HAP-1 (cell line): ENCODE results near the gene FUNDC1.
A peak's percentile ranks its signal among the peaks of the same experiment; 100 is the strongest.
"Not testable (repeated sequence)": the region's sequence is repeated elsewhere in the genome, so short reads cannot be mapped to it uniquely, and the experiment has no call there.

Source experiments
- DNase-seq, 2 experiments: peaks; one replicate each; pipeline ENCODE4 v3.0.0-alpha.2; 2016 to 2020; ENCODE audit warnings: low spot score in 2 of 2
- H3K27me3 ChIP-seq: fragments of 250-450 bp; sonication (Bioruptor Pico); 2 replicates; pipeline ENCODE4 v1.5.1; 2020; ENCODE audit warnings: low read depth, mild to moderate bottlenecking, moderate library complexity
- H3K36me3 ChIP-seq: fragments of 250-450 bp; sonication (Bioruptor Pico); replicated peaks from 2 replicates; pipeline ENCODE4 v1.5.1; 2020; ENCODE audit warnings: mild to moderate bottlenecking
- H3K4me1 ChIP-seq: fragments of 250-450 bp; sonication (Bioruptor Pico); 2 replicates; pipeline ENCODE4 v1.5.1; 2020; ENCODE audit warnings: mild to moderate bottlenecking
- H3K4me3 ChIP-seq: fragments of 250-450 bp; sonication (Bioruptor Pico); 2 replicates; pipeline ENCODE4 v1.5.1; 2020; ENCODE audit warnings: mild to moderate bottlenecking, moderate library complexity
- H3K9me3 ChIP-seq: fragments of 250-450 bp; sonication (Bioruptor Pico); 2 replicates; pipeline ENCODE4 v1.5.1; 2020; ENCODE audit warnings: mild to moderate bottlenecking, moderate library complexity
- in situ Hi-C: fragments of 300-500 bp; cut with MboI; formaldehyde crosslinking; loops from 3 replicates; pipeline ENCODE4 v1.14.3; 2020; ENCODE audit warnings: low sequenced_read_pairs, inconsistent platforms, mixed read lengths

FUNDC1 gene, protein sequence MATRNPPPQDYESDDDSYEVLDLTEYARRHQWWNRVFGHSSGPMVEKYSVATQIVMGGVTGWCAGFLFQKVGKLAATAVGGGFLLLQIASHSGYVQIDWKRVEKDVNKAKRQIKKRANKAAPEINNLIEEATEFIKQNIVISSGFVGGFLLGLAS

DNA sequence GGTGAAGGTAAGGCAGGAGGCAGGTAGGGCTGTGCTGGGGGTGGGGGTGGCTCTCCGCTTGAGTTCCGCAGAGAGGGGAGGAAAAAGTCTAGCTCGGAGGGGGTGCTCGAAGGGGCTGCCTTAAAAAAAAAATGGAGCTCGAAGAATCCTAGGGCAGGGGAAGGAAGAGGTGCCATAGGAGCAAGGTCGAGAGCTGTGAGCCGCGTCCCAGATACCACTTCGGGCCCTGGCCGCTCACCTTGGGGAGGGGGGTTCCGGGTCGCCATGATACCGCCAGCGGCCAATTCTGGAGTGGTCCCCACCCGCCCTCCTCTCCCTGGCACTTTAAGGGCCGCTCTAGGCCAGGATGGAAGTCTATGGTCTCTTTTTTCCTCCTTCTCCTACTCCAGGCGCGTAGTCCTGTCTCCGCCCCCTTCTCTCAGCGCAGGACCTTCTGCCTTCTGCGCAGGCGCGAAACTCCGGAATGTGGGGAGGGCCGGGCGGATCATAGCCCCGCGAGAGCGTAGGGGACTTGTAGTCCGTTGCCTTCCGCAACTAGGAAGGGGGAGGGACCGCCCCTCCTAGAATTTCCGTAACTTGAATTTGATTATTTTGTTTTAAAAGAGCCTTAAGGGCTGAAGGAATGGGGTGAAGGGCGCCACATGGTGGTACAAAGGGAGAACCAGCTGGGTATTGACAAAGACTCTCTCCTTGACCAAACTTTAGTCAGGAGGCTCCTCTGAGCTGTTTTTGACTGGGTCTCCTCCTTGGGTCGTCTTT lies at the start of gene FUNDC1:
TSS of gene FUNDC1 (minus strand) at position 293 of the 759 bp plus-strand sequence. CDS start at position 266, 27 bp downstream.
- Histone ChIP-seq H3K36me3 (peaks cover 30% of the 10 kb centered on the region), H3K27me3 (no peaks in the 10 kb centered on the region), H3K4me1 (peaks cover 43% of the 10 kb centered on the region), H3K9me3 (no peaks in the 10 kb centered on the region), H3K4me3 (peak within 1 kb of the TSS; percentile 57)
- DNase-seq = peak; percentile 98 to 99
- in situ Hi-C loops = no loop called here

DNA sequence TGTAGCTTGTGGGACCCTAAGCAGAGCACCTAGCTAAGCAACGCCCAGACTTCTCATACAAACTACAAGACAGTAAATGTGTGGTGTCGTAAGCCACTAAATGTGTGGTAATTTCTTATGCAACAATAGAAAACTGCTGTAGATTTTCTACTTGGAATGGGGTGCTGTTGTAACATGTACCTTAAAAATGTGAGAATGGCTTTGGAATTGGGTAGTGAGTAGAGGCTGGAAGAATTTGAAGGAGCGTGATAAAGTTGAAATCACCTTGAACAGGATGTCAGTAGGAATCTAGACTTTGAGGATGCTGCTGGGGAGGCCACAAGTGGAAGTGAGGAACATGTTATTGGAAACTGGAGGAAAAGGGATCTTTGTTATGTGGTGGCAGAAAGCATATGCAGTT lies 43.2 kb upstream of the FUNDC1 start:
- DNase-seq = no peak
- H3K9me3 ChIP-seq = no peaks in the 10 kb centered on the region
- no peaks in the 10 kb centered on the region for H3K27me3 ChIP-seq
- no peaks in the 10 kb centered on the region for H3K4me1 ChIP-seq
- H3K4me3 ChIP-seq = no peak overlapping the region
- H3K36me3 ChIP-seq = no peaks in the 10 kb centered on the region
- in situ Hi-C loops = no loop called here

DNA sequence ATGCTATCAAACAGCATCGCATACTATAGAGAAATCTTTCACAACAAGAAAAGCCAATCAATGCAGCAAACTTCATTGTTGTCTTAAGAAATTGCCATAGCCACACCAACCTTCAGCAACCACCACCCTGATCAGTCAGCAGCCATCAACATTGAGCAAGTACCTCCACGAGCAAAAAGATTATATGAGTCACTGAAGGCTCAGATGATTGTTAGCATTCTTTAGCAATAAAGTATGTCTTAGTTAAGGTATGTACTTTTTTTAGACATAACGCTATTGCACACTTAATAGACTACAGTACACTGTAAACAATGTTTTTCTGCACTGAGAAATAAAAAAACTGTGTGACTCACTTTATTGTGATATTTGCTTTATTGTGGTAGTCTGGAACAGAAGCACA lies 37.8 kb upstream of the FUNDC1 start:
- in situ Hi-C loops = no loop called here
- no peaks in the 10 kb centered on the region for H3K27me3 ChIP-seq

DNA sequence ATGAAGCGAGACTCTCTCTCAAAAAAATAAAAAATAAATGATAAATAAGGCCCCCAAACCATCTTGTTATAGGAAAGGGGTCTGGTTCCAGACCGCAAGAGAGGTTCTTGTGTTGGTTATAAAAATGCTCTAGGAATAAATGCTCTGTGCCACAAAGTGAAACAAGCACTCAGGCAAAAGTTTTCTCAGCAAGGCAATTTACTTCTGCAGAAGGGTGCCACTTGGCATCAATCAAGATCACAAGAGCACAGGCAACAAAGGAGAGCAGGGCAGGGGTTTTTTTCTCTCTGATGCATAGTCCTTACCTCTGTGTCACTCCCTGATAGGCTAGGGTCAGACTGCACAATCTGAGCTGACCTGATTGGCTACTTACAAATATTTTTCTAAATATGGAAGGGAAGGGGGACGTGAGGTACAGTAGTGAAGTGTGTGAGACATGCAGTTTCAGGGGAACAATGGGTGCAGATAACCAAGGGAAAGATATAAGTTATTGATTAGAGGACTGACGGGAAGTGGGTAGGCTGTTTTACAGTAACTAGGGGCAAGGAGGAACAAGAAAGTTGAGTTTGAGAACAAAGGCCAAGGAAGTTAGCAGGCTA lies 29.8 kb upstream of the FUNDC1 start:
- Histone ChIP-seq H3K9me3 (no peaks in the 10 kb centered on the region; the same call in 1 of the 2 replicates), H3K4me3 (no peak overlapping the region), H3K27me3 (no peaks in the 10 kb centered on the region), H3K4me1 (no peaks in the 10 kb centered on the region), H3K36me3 (no peaks in the 10 kb centered on the region)
- no peak for DNase-seq
- in situ Hi-C loops = no loop called here

More for the DNA sequence above, 37.8 kb upstream of the FUNDC1 start:
- H3K4me3 ChIP-seq = no peak overlapping the region
- DNase-seq = no peak
- no peaks in the 10 kb centered on the region for H3K9me3 ChIP-seq
- no peaks in the 10 kb centered on the region for H3K36me3 ChIP-seq
- no peaks in the 10 kb centered on the region for H3K4me1 ChIP-seq

DNA sequence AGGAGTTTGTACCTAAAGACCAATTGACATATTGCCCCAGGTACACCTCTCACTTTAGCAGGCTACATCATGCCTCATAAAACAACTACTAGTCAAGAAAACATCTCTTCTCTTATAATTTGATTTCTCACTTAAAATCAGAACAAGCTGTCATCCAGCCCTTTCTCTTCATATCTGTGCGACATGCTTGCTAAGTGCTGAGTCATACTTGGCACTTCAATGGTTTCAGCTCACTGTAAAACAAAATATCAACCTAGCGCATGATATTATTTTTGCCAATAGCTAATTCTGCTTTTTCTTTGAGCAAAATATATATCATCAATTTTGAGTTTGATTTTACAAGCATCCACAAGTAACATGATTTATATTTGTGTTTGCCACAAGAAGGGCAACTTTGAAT lies 27.9 kb upstream of the FUNDC1 start:
- Histone ChIP-seq H3K4me1 (no peaks in the 10 kb centered on the region), H3K36me3 (no peaks in the 10 kb centered on the region), H3K4me3 (no peak overlapping the region), H3K9me3 (no peaks in the 10 kb centered on the region; the same call in 1 of the 2 replicates), H3K27me3 (no peaks in the 10 kb centered on the region)
- in situ Hi-C loops = no loop called here
- DNase-seq = no peak

DNA sequence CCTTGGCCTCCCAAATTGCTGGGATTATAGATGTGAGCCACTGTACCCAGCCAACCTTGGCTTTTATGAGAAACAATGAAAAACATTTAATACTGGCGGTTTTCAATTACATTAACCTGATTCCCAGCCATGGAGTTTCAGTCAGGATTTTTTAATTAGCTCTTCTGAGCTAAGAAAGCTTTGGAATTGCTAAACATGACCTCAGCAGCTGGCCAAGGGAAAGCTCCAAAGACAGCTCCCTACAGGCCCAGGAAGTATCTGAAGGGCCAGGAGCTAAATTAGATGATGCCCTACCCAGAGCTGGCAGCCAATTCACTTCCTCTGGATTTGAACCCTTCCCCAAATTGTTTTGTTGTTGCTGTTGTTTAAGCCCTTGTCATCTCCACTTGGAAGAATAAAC lies 26.5 kb upstream of the FUNDC1 start:
- no peak for DNase-seq
- in situ Hi-C loops = no loop called here
- Histone ChIP-seq H3K4me3 (no peak overlapping the region), H3K36me3 (no peaks in the 10 kb centered on the region), H3K4me1 (no peaks in the 10 kb centered on the region), H3K9me3 (no peaks in the 10 kb centered on the region; the same call in 1 of the 2 replicates), H3K27me3 (no peaks in the 10 kb centered on the region)

DNA sequence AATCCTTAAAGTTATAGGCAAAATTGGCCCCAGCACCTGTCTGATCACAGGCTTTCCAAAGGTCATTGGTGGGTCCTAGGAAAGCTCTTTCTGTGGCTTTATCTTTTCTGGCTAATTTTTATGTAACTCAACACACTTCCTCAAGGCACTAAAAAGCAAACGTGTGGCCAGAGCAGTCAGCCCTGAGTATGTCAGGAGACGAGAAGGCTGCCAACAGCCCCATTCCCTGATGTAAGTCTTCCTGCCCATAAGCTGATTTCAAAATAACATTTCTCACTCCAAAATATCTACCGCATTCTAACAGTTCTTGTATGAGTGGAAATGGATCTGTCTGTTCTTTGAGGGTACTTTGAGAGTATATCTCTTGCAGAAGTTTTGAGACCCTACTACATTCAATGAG lies 25.5 kb upstream of the FUNDC1 start:
- in situ Hi-C loops = no loop called here
- Histone ChIP-seq H3K36me3 (no peaks in the 10 kb centered on the region), H3K27me3 (no peaks in the 10 kb centered on the region), H3K4me3 (no peak overlapping the region), H3K9me3 (no peaks in the 10 kb centered on the region; the same call in 1 of the 2 replicates), H3K4me1 (no peaks in the 10 kb centered on the region)
- DNase-seq = no peak

DNA sequence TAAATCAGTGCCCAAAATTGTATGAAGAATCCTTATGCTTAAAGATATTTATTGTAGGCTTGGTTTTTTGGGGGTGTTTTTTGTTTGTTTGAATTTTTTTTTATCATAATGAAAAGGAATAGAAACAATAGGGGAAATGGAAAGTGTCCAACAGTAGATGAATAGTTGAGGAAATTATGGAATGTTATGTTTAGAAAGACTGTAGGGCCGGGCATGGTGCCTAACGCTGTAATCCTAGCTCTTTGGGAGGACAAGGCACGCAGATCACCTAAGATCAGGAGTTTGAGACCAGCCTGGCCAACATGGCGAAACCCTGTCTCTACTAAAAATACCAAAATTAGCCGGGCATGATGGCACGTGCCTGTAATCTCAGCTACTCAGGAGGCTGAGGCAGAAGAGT lies 19.2 kb upstream of the FUNDC1 start:
- not testable (repeated sequence) for H3K9me3 ChIP-seq, DNase-seq, H3K27me3 ChIP-seq

DNA sequence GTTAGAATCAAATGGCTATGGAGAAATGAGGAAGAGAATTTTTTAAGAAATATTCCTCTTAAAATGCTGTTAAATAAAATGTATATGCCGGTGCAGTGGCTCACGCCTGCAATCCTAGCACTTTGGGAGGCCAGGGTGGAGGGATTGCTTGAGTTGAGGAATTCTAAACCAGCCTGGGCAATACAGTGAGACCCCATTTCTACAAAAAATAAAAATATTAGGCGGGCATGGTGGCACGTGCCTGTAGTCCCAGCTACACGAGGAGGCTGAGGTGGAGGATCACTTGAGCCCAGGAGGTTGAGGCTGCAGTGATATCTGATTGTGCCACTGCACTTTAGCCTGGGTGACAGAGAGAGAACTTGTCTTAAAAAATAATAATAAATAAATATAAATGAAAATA lies 7.9 kb upstream of the FUNDC1 start:
- no peak for DNase-seq
- in situ Hi-C loops = no loop called here
- Histone ChIP-seq H3K36me3 (no peaks in the 10 kb centered on the region), H3K4me1 (peaks cover 25% of the 10 kb centered on the region), H3K4me3 (no peak overlapping the region), H3K9me3 (no peaks in the 10 kb centered on the region), H3K27me3 (no peaks in the 10 kb centered on the region)

More for the DNA sequence above, 19.2 kb upstream of the FUNDC1 start:
- H3K36me3 ChIP-seq, H3K4me3 ChIP-seq, in situ Hi-C loops, H3K4me1 ChIP-seq: not testable (repeated sequence)

DNA sequence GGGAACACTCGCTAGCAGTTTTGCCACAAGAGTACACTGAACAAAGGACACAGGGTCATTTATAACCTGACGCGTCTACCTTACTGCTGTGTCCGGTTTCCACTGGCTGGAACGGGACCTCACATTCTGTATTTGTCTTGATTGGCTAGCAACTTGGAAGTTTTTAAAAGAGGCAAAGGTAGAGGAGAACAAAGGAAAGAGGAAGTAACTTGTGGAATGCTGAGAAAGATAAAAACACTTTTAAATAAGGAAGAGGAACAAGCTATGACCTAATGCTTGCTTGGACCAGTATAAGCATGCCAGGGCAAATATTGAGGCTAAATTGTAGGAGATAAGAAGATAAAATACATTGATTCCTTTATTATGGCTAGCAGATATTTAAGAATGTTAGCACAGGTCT lies 2.8 kb upstream of the FUNDC1 start:
- H3K36me3 ChIP-seq, H3K27me3 ChIP-seq, in situ Hi-C loops, H3K4me3 ChIP-seq, H3K9me3 ChIP-seq: not testable (repeated sequence)
- DNase-seq = peak in 1 of 2 experiments; percentile 33
- H3K4me1 ChIP-seq = peaks cover 42% of the 10 kb centered on the region

DNA sequence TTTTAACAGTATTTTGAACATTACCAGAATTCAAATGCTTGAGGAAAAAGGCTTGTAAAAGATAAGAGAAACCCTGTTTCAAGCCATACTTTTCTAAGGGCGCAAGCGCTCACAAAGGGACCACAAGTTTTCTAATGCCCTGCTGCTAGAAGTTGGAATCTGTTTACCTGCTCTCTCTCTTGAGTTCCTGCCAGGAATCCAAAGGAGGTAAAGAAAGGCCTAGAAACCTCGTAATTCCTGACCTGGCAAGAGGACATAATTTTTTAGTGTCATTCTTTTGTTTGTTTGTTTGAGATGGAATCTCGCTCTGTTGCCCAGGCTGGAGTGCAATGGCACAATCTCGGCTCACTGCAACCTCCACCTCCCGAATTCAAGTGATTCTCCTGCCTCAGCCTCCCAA lies 1.4 kb upstream of the FUNDC1 start:
- no peak for DNase-seq
- Histone ChIP-seq H3K4me3 (no peak overlapping the region), H3K4me1 (peaks cover 46% of the 10 kb centered on the region), H3K27me3 (no peaks in the 10 kb centered on the region), H3K36me3 (peaks cover 17% of the 10 kb centered on the region), H3K9me3 (no peaks in the 10 kb centered on the region)
- in situ Hi-C loops = no loop called here

DNA sequence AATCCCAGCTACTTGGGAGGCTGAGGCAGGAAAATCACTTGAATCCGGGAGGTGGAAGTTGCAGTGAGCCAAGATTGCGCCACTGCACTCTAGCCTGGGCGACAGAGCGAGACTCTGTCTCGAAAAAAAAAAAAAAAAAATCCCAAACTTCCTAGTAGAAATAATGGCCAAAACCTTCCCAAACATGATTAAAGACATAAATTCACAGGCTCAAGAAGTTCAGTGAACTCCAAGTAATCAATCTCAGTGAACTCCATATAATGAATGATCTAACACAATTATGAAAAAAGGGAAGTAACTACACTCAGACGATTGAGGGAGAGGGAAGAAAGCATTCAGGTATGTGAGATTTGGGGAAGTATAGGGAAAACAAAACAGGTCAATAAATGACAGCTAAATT lies 6.5 kb downstream of the FUNDC1 start:
- in situ Hi-C loops = no loop called here
- Histone ChIP-seq H3K4me3 (no peak overlapping the region), H3K4me1 (peaks cover 11% of the 10 kb centered on the region), H3K36me3 (peaks cover 58% of the 10 kb centered on the region), H3K9me3 (no peaks in the 10 kb centered on the region), H3K27me3 (no peaks in the 10 kb centered on the region)
- DNase-seq = no peak

DNA sequence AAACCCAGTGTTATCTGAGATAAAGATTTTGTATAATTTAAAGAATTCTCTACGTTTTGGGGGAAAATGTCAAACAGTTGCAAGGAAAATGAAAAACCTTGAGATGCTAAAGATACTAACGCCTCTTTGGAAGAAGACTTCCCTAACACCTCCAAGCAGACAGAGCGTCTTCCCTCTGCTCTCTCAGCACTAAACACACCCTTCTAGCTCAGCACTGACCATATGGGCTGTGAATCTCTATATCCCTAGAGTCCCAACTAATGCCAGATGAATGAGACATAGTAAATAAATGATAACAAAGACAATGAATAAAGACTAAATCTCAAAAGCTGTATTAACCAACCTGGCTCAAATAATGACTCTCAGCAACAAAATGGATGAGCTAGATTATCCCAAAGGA lies 13.3 kb downstream of the FUNDC1 start:
- in situ Hi-C loops = no loop called here
- Histone ChIP-seq H3K27me3 (no peaks in the 10 kb centered on the region), H3K36me3 (peaks cover 22% of the 10 kb centered on the region), H3K4me3 (no peak overlapping the region), H3K4me1 (no peaks in the 10 kb centered on the region), H3K9me3 (no peaks in the 10 kb centered on the region)
- no peak for DNase-seq

DNA sequence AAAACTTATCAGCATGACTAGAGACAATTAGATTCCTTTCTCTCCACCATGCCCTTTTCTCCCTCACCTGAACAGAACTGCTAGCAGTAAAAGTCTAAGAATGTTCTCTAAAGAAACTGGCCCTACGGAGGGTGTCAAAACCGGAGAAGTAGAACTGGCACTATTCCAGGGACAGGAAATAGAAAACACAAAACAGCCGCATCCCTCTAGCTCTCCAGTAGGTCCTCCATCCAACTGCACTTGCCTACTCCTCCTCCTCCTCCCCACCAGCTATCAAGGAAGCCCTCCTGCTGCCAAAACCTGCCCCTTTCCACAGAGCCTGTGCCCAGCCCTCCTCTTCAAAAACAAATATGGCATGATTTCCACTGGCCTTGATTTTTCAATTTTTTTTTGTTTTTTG lies 28.4 kb downstream of the FUNDC1 start:
- Histone ChIP-seq H3K27me3 (no peaks in the 10 kb centered on the region), H3K36me3 (peaks cover 3% of the 10 kb centered on the region; the same call in 1 of the 2 replicates), H3K9me3 (no peaks in the 10 kb centered on the region), H3K4me3 (no peak overlapping the region), H3K4me1 (no peaks in the 10 kb centered on the region)
- in situ Hi-C loops = no loop called here
- no peak for DNase-seq
